RWPE1 (cell line): ENCODE results near the gene HEATR5A.
"Not testable (repeated sequence)": the region's sequence is repeated elsewhere in the genome, so short reads cannot be mapped to it uniquely, and the experiment has no call there.

ENCODE experiments used
- CTCF ChIA-PET: fragments of 350-600 bp; sonication (Branson Sonifier 250); formaldehyde crosslinking; extraction: SDS; loops from one replicate; lab custom pipeline; 2021; lab: Yijun Ruan, JAX
- POLR2A ChIA-PET: fragments of 400-600 bp; formaldehyde crosslinking; extraction: SDS; loops from one replicate; lab custom pipeline; 2020; ENCODE audit warnings: antibody characterized with exemption; ENCODE audit not compliant: low non-redundant PET; lab: Yijun Ruan, JAX
- DNase-seq: peaks from one replicate; pipeline ENCODE4 v3.0.0; 2012; ENCODE audit warnings: low spot score
- H3K27ac ChIP-seq: fragments of 450-650 bp; 2 replicates; pipeline ENCODE4 v1.5.1; 2017
- TF ChIP-seq, protein P1 (sequence below): fragments of 450-650 bp; conservative IDR thresholded peaks from 2 replicates; pipeline ENCODE4 v1.5.1; 2017; ENCODE audit warnings: low read depth, mild to moderate bottlenecking

HEATR5A gene

GRCh38 chr14:31387091-31387490 is 33.3 kb downstream of the HEATR5A start:
- ChIA-PET CTCF (interaction anchor here (0.8 kb wide), 1 partner anchor 58 kb away, joined by 3 read pairs; no protein-coding TSS in a partner anchor), POLR2A (interaction anchor here (0.5 kb wide), 1 partner anchor 20 kb away, joined by 3 read pairs; no protein-coding TSS in a partner anchor)
- no peak for DNase-seq
- TF ChIP-seq, protein P1, sequence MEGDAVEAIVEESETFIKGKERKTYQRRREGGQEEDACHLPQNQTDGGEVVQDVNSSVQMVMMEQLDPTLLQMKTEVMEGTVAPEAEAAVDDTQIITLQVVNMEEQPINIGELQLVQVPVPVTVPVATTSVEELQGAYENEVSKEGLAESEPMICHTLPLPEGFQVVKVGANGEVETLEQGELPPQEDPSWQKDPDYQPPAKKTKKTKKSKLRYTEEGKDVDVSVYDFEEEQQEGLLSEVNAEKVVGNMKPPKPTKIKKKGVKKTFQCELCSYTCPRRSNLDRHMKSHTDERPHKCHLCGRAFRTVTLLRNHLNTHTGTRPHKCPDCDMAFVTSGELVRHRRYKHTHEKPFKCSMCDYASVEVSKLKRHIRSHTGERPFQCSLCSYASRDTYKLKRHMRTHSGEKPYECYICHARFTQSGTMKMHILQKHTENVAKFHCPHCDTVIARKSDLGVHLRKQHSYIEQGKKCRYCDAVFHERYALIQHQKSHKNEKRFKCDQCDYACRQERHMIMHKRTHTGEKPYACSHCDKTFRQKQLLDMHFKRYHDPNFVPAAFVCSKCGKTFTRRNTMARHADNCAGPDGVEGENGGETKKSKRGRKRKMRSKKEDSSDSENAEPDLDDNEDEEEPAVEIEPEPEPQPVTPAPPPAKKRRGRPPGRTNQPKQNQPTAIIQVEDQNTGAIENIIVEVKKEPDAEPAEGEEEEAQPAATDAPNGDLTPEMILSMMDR = no peak
- no peak overlapping the region for H3K27ac ChIP-seq

- no peak overlapping the region for H3K27ac ChIP-seq
- DNase-seq = no peak
- TF ChIP-seq, protein P1 = no peak
- ChIA-PET POLR2A (no interaction called here), CTCF (no interaction called here)
These were observed 34.1 kb downstream of the HEATR5A start for GRCh38 chr14:31386271-31386670.

GRCh38 chr14:31382221-31382620 is 38.1 kb downstream of the HEATR5A start:
- no peak for DNase-seq
- POLR2A ChIA-PET = no interaction called here
- TF ChIP-seq, protein P1 = no peak
- CTCF ChIA-PET = no interaction called here
- H3K27ac ChIP-seq = no peak overlapping the region

- ChIA-PET POLR2A (no interaction called here), CTCF (no interaction called here)
- H3K27ac ChIP-seq = no peak overlapping the region
- no peak for DNase-seq
- TF ChIP-seq, protein P1 = no peak
These were observed 40.2 kb downstream of the HEATR5A start for GRCh38 chr14:31380106-31380505.

DNA sequence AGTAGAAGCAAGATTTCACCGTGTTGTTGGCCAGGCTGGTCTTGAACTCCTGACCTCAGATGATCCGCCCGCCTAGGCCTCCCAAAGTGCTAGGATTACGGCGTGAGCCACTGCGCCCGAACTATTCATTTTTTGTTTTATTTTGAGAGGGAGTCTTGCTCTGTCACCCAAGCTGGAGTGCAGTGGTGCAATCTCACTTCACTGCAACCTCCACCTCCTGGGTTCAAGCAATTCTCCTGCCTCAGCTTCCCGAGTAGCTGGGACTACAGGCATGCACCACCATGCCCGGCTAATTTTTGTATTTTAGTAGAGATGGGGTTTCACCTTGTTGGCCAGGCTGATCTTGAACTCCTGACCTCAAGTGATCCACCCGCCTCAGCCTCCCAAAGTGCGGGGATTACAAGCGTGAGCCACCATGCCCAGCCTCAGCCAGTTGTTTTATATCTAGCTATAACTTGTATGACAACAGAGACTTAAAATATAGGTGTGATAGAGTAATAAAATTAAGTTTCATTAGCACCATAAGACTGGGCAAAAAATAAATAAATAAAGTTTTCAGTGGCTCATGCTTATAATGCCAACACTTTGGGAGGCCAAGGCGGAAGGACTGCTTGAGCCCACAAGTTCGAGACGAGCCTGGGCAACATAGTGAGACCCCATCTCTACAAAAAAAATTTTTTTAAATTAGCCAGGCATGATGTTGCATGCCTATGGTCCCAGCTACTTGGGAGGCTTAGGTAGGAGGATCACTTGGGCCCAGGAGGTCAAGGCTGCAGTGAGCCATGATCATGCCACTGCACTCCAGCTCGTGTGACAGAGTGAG is 41.0 kb downstream of the HEATR5A start:
- CTCF ChIA-PET = interaction anchor here (0.6 kb wide), 1 partner anchor 175 kb away, joined by 3 read pairs; no protein-coding TSS in a partner anchor
- POLR2A ChIA-PET = not testable (repeated sequence)

GRCh38 chr14:31377433-31377832 is 42.9 kb downstream of the HEATR5A start:
- H3K27ac ChIP-seq = no peak overlapping the region
- ChIA-PET CTCF (no interaction called here), POLR2A (no interaction called here)
- TF ChIP-seq, protein P1 = no peak
- no peak for DNase-seq

More for the DNA sequence above, 41.0 kb downstream of the HEATR5A start:
- not testable (repeated sequence) for DNase-seq, H3K27ac ChIP-seq

DNA sequence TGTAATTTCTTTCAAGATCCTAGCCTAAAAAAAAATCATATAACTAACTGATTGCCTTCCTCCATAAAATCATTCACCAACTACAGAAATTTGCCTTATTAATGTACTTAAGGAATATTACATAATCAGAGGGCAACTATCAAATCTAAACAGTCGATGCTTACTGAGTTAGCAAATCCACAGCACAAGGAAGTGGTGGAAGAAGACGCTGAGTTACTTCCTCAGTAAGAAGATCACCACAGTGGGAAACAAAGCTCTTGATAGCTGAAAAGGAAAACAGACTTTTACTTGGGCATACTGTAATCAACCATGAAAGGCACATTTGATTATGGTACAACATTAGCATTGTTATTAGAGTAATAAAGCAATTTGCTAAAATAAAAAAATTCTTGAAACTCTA is 48.7 kb downstream of the HEATR5A start:
- TF ChIP-seq, protein P1 = no peak
- ChIA-PET POLR2A (no interaction called here), CTCF (interaction anchor here (0.6 kb wide), 1 partner anchor 19 kb away, joined by 3 read pairs; no protein-coding TSS in a partner anchor)
- H3K27ac ChIP-seq = no peak overlapping the region
- DNase-seq = no peak
